HT1080 (cell line): ENCODE measurements around the gene SULT2B1. TPM values are rescaled to one million over a fixed set of nuclear protein-coding genes. Genes with fewer than 3 reads are reported as not detected.
"Not testable (repeated sequence)": the region's sequence is repeated elsewhere in the genome, so short reads cannot be mapped to it uniquely, and the experiment has no call there.

Experiments used
- DNase-seq: peaks from one replicate; pipeline ENCODE4 v3.0.0-alpha.2; 2015; ENCODE audit warnings: low read depth
- total RNA-seq: library from RNA; depleted of rRNA; stranded (reverse); fragments of >200 nt; shearing (Covaris generic); gene quantifications from 2 replicates; pipeline ENCODE4 v1.2.3, GENCODE V29; 2014

SULT2B1 gene
- total RNA-seq, 1 experiment from 2014 or later = not detected

DNA sequence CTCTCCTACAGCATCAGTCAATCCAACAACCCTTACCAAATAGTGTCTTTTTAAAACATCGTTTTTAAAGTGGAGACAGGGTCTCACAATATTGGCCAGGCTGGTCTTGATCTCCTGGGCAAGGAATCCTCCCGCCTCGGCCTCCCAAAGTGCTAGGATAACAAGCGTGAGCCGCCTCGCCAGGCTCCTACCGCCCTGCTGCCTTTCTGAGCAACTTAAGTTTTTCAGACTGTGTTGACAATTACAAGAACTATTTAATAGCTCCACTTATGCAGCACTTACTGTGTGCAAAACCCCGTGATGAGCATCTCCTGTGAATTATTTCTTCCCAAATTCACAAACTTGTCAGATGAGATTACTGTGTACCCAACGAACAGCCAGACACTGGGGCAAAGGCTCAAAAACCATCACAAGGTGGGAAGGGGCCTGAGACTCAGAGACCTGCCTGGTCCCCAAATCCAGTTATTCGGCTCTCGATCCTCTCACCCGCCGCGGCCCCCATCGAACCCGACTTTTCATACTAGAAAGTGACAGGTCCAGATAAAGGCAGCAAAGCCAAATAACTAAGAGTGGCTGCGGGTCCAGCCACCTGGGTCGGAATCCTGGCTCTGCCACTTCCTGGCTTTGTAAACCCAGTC lies 66.4 kb downstream of the SULT2B1 start:
- DNase-seq = no peak

DNA sequence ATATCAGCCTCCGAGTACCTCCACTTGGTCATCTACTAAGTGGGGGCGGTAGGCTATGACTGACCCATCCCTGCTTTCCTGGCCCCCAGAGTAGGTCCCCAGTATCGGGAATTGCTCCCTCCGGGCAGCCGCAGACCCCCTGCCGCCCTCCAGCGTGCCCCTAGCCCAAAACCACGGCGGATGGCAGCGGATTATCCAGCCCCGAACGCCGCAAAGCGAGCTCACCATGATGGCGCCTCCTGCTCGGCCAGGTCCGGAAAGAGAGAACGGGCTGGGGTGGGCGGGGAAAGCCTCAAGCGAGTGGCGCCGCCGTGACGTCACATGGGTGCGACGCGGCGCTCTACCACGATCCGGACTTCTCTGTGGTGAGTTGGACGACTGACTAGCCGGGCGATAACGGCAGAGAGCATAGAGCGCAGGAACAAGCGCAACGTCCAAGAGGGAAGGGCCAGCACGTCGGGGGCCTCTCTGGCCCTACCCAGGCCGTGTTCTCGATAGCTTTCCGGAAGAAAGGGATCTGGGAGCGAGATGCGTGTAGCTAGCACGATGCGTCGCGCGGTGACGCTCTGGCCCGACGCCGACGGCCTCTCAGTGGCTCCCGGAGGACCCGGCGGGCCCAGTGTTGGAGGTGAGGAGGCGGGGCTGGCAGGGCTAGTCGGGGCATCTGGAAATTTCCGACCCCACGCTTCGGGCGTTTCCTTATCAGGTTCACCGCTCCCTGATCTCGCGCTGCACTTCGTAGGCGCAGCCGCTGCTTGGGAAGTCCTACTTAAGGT lies 67.1 kb downstream of the SULT2B1 start, which contains the start of the genes RPL18 and SPHK2:
Gene RPL18, minus strand, starts transcription at position 263 of the 776 bp plus-strand sequence. Its CDS starts 35 bp downstream, at position 228.
Gene SPHK2, plus strand, starts transcription at position 591 of the 776 bp plus-strand sequence. CDS start 1,009 bp downstream, outside the sequence.
- peak; percentile 99 for DNase-seq

DNA sequence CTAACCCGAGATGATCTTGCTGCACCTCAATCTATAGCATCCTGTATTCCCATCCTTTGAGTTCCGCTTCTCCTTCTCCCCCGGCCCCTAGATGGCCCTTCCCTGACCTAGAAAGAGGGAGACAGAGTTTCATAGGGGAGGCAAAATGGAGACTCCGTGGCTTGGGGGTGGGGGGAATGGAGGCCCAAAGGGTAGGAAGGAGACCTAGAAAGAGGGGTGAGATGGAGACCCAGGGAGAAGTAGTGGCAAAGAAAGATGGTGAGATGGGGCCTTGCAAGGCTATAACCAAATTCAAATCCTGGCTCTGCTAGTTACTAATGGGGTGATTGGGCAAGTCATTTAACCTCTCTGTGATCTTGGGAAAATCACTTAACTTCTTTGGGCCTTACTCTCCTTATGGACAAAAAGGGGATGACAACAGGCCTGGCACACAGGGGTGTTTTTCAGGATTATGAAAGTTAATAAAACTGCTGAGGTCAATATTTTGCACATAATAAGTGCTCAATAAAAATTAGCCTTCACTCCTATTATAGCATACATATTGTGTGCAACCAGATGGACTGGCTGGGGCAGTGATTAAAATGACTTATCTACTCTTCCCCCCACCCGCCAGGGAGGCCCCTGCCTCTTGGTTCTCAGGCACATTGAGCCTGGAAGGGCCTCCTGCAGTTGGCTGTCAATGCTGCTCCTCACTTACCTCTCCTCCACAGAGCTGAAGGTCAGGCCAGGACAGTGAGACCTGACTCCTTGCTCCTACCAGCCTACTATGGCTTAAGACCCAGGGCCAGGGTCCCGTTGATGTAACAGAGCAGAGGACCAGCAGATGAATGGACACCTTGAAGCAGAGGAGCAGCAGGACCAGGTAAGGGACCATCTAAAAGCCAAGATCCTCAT lies 68.0 kb downstream of the SULT2B1 start:
- DNase-seq = no peak

- DNase-seq = no peak
Measured at GRCh38 chr19:48623556-48624066, 71.6 kb downstream of the SULT2B1 start.

DNA sequence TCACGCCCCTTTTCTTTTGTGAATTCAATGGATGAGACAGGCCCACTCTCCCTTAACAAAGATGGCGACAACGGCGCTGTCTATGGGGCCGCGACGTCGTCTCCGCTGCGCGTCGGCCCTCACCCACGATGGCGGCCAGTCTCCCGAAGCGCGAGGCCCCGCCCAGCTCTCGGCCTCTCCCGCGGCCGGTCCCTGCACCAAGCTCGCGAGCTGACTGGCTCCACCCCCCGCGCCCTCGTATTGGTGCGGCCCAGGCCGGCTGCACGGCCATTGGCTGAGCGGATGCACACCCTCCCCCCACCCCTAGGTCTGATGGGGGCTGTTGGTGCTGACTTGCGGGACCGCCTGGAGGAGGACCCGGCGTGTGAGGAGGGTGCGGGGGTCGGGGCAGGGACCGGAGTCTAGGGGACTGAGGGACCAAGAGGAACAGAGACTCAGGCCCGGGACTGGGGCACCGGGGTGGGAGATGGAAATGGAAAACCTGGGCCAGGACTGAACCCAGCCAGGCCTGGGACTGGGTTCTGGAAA lies 72.2 kb downstream of the SULT2B1 start:
- DNase-seq = peak; percentile 94

DNA sequence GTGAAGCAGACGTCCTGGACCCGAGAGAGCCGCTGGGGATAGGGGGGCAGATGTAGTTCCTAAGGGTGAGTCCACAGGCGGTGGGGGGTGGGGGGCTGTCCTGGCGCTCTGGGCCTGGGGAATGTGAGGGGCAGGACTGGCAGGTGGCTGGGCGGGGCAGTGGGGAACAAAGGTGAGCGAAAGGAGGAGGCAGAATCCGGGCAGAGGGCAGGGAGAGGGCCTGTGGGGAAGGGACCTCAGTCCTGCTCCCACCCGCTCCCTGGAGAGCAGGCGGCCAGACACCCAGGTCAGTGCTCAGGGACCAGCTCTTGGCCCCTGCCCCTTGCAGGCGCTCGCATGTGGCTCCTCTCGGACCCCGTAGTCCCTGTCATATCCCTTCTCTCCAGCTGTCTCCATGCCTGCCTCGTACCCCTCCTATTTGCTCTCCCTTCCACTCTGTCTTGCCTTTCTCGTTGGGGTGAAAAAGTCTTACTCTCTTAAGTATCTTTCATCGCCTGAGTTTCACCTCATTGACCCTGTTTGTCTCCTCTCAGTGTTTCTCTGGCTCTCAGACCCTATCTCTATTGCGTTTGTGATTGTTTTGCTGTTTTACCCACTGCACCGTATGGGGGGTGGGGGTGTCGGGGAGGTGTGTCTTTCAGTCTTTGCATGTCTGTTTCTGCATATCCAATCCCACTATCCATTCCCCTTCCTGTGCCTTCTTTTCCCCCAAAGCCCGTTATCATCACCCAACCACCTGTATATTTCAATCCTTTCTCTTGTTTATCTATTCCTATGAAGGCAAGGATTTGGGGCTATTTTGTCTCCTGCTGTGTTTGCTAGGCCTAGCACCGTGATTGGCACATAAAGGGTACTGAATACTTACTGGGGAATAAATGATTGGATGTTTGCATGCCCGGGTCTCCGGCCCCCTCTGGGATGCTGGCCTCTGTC lies 73.1 kb downstream of the SULT2B1 start:
- no peak for DNase-seq

- no peak for DNase-seq
Measured at GRCh38 chr19:48625891-48626327, 73.9 kb downstream of the SULT2B1 start.

GRCh38 chr19:48627201-48627864 lies 75.4 kb downstream of the SULT2B1 start:
- peak; percentile 45 for DNase-seq

GRCh38 chr19:48627865-48628314 lies 75.9 kb downstream of the SULT2B1 start:
- DNase-seq = no peak

DNA sequence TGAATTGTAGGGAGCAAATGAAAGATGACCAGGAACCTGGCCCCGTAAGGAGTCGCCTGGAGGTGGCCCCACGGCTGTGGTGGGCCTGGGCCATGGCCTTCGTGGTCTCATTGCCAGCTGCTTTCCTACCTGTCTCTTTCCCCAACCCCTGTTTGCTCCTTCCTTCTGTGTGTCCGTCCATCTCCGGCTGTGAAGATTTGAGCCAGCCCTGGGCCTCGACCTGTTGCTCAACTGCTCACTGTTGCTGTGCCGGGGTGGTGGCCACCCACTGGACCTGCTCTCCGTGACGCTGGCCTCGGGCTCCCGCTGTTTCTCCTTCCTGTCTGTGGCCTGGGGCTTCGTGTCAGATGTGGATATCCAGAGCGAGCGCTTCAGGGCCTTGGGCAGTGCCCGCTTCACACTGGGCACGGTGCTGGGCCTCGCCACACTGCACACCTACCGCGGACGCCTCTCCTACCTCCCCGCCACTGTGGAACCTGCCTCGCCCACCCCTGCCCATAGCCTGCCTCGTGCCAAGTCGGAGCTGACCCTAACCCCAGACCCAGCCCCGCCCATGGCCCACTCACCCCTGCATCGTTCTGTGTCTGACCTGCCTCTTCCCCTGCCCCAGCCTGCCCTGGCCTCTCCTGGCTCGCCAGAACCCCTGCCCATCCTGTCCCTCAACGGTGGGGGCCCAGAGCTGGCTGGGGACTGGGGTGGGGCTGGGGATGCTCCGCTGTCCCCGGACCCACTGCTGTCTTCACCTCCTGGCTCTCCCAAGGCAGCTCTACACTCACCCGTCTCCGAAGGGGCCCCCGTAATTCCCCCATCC lies 76.7 kb downstream of the SULT2B1 start:
- no peak for DNase-seq

DNA sequence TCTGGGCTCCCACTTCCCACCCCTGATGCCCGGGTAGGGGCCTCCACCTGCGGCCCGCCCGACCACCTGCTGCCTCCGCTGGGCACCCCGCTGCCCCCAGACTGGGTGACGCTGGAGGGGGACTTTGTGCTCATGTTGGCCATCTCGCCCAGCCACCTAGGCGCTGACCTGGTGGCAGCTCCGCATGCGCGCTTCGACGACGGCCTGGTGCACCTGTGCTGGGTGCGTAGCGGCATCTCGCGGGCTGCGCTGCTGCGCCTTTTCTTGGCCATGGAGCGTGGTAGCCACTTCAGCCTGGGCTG lies 77.3 kb downstream of the SULT2B1 start:
- DNase-seq = no peak

DNA sequence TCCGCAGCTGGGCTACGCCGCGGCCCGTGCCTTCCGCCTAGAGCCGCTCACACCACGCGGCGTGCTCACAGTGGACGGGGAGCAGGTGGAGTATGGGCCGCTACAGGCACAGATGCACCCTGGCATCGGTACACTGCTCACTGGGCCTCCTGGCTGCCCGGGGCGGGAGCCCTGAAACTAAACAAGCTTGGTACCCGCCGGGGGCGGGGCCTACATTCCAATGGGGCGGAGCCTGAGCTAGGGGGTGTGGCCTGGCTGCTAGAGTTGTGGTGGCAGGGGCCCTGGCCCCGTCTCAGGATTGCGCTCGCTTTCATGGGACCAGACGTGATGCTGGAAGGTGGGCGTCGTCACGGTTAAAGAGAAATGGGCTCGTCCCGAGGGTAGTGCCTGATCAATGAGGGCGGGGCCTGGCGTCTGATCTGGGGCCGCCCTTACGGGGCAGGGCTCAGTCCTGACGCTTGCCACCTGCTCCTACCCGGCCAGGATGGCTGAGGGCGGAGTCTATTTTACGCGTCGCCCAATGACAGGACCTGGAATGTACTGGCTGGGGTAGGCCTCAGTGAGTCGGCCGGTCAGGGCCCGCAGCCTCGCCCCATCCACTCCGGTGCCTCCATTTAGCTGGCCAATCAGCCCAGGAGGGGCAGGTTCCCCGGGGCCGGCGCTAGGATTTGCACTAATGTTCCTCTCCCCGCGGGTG lies 77.8 kb downstream of the SULT2B1 start:
- DNase-seq = no peak

GRCh38 chr19:48630296-48631063 lies 78.5 kb downstream of the SULT2B1 start:
- no peak for DNase-seq

DNA sequence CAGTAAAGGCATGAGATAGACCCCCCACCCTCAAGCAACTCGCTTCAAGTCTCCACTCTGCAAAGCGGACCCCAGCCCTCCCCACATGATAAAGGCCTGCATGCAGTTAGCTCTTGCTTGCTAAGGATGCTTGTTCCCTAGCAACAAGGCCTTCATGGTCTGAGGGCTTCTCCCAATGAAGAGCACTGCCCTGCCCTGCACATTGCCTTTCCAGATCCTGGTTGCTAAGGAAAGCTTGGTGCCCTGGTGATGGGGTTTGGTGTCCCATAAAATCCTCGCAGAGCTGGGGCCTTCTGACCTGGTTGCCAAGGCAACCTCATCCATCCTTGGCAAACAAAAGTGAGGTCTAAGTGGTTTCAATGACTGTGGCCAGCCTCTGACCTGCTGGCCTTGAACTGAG lies 79.3 kb downstream of the SULT2B1 start:
- no peak for DNase-seq

- DNase-seq = not testable (repeated sequence)
Measured at GRCh38 chr19:48632286-48632685, 80.3 kb downstream of the SULT2B1 start.

DNA sequence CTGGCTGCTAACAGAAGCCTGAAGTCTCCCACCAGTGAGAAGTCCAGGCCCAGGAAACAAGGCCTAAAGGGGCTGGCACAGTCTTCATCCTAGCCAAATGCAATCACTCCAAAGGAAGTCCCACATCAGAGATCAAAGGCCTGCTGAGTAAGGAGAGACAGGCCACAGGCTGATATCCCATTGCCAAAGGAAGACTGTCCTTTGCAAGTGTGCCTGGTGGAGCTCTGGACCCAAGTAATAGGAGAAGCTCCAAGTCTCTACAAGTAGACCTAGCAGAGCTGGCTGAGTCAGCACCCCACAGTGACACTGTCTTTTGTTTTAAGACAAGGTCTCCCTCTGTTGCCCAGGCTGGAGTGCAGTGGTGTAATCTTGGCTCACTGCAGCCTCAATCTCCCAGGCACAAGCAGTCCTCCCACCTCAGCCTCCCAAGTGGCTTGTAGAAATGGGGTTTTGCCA lies 80.7 kb downstream of the SULT2B1 start:
- peak; percentile 84 for DNase-seq
